Smooth muscle cell of the umbilical artery (primary cell): Measurements from ENCODE around the gene C1QTNF9. TPM values are rescaled to one million over a fixed set of nuclear protein-coding genes. Genes with fewer than 3 reads are reported as not detected.

Experiments
- total RNA-seq: library from RNA; depleted of rRNA; stranded (reverse); fragments of >200 nt; gene quantifications from 2 replicates; pipeline ENCODE4 v1.2.3, GENCODE V29; 2014

C1QTNF9 gene, protein sequence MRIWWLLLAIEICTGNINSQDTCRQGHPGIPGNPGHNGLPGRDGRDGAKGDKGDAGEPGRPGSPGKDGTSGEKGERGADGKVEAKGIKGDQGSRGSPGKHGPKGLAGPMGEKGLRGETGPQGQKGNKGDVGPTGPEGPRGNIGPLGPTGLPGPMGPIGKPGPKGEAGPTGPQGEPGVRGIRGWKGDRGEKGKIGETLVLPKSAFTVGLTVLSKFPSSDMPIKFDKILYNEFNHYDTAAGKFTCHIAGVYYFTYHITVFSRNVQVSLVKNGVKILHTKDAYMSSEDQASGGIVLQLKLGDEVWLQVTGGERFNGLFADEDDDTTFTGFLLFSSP
- not detected in 2 replicates for total RNA-seq

GRCh38 chr13:24309300-24309699 lies at the start of gene C1QTNF9:
C1QTNF9 (plus strand) TSS chr13:24309580; CDS start chr13:24316004, 6,424 bp downstream.

Other genes starting within 250 kb of the C1QTNF9 start
- 8.2 and 9.2 TPM in 2 replicates for gene SPATA13, start 148.9 kb upstream of the C1QTNF9 start, total RNA-seq
- 38.6 and 66.1 TPM in 2 replicates for gene PARP4, start 203.2 kb downstream of the C1QTNF9 start, total RNA-seq